ENCODE measurements around the gene GPC6. TPM values are rescaled to one million over a fixed set of nuclear protein-coding genes. Genes with fewer than 3 reads are reported as not detected.

GPC6 gene
- total RNA-seq, 1 donor from 2014 or later, result 63.0 TPM

GRCh38 chr13:93511011-93511410 lies 284.4 kb downstream of the GPC6 start:
- no peak overlapping the region for H3K4me3 Mint-ChIP-seq (ENCODE audit: unreplicated experiment)
- Histone ChIP-seq H3K27ac (ENCODE audit: low read depth, low read length) (no peak overlapping the region), H3K4me1 (ENCODE audit: insufficient read depth, low read length) (no peaks in the 10 kb centered on the region), H3K36me3 (ENCODE audit: insufficient read depth, low read length) (no peaks in the 10 kb centered on the region), H3K79me2 (ENCODE audit: insufficient read depth, low read length) (no peaks in the 10 kb centered on the region), H3K27me3 (ENCODE audit: insufficient read depth, low read length) (no peaks in the 10 kb centered on the region), H2AFZ (ENCODE audit: low read depth, low read length) (no peak overlapping the region), H3K4me2 (ENCODE audit: low read length) (no peak overlapping the region), H3K9ac (ENCODE audit: low read length) (no peak overlapping the region), H3K4me3 (ENCODE audit: insufficient read depth, low read depth, low read length) (no peak overlapping the region), H4K20me1 (ENCODE audit: insufficient read depth, low read length) (peaks cover 36% of the 10 kb centered on the region), H3K9me3 (ENCODE audit: insufficient read depth, low read depth, low read length) (no peaks in the 10 kb centered on the region)
- no peak for DNase-seq (ENCODE audit: low read depth)
- no peaks in the 10 kb centered on the region for H3K36me3 Mint-ChIP-seq (ENCODE audit: low read depth, unreplicated experiment)
- H3K4me1 Mint-ChIP-seq (ENCODE audit: low read depth, unreplicated experiment), result peaks cover 7% of the 10 kb centered on the region
- no peak overlapping the region for H3K27ac Mint-ChIP-seq (ENCODE audit: unreplicated experiment)
- H3K27me3 Mint-ChIP-seq (ENCODE audit: low read depth, unreplicated experiment), result no peaks in the 10 kb centered on the region
- no peaks in the 10 kb centered on the region for H3K9me3 Mint-ChIP-seq (ENCODE audit: unreplicated experiment)
- TF ChIP-seq CTCF (IDR thresholded peaks at IDR 0.05; ENCODE audit: insufficient read depth, low read depth, low read length) (no peak), EZH2 (IDR thresholded peaks at IDR 0.05; ENCODE audit: insufficient read depth, low read length) (no peak)
- no peak for FAIRE-seq

- Mint-ChIP-seq H3K4me3 (ENCODE audit: unreplicated experiment) (no peak overlapping the region), H3K36me3 (ENCODE audit: low read depth, unreplicated experiment) (no peaks in the 10 kb centered on the region), H3K27ac (ENCODE audit: unreplicated experiment) (no peak overlapping the region), H3K4me1 (ENCODE audit: low read depth, unreplicated experiment) (peaks cover 3% of the 10 kb centered on the region), H3K9me3 (ENCODE audit: unreplicated experiment) (no peaks in the 10 kb centered on the region), H3K27me3 (ENCODE audit: low read depth, unreplicated experiment) (no peaks in the 10 kb centered on the region)
- no peak overlapping the region for H3K4me3 ChIP-seq (ENCODE audit: insufficient read depth, low read depth, low read length)
- H2AFZ ChIP-seq (ENCODE audit: low read depth, low read length), result no peak overlapping the region
- no peak overlapping the region for H3K9ac ChIP-seq (ENCODE audit: low read length)
- H4K20me1 ChIP-seq (ENCODE audit: insufficient read depth, low read length), result peaks cover 26% of the 10 kb centered on the region
- no peaks in the 10 kb centered on the region for H3K9me3 ChIP-seq (ENCODE audit: insufficient read depth, low read depth, low read length)
- H3K4me1 ChIP-seq (ENCODE audit: insufficient read depth, low read length), result no peaks in the 10 kb centered on the region
- no peaks in the 10 kb centered on the region for H3K79me2 ChIP-seq (ENCODE audit: insufficient read depth, low read length)
- no peak for FAIRE-seq
- H3K27ac ChIP-seq (ENCODE audit: low read depth, low read length), result no peak overlapping the region
- no peaks in the 10 kb centered on the region for H3K36me3 ChIP-seq (ENCODE audit: insufficient read depth, low read length)
- no peak for DNase-seq (ENCODE audit: low read depth)
- no peak overlapping the region for H3K4me2 ChIP-seq (ENCODE audit: low read length)
- H3K27me3 ChIP-seq (ENCODE audit: insufficient read depth, low read length), result no peaks in the 10 kb centered on the region
- no peak for TF ChIP-seq CTCF (IDR thresholded peaks at IDR 0.05; ENCODE audit: insufficient read depth, low read depth, low read length)
- TF ChIP-seq EZH2 (IDR thresholded peaks at IDR 0.05; ENCODE audit: insufficient read depth, low read length), result no peak
Measured at GRCh38 chr13:93515267-93515666, 288.7 kb downstream of the GPC6 start.

GRCh38 chr13:93517658-93518057 lies 291.1 kb downstream of the GPC6 start:
- Histone ChIP-seq H3K4me2 (ENCODE audit: low read length) (no peak overlapping the region), H3K79me2 (ENCODE audit: insufficient read depth, low read length) (no peaks in the 10 kb centered on the region), H3K27ac (ENCODE audit: low read depth, low read length) (no peak overlapping the region), H3K9ac (ENCODE audit: low read length) (no peak overlapping the region), H4K20me1 (ENCODE audit: insufficient read depth, low read length) (peaks cover 21% of the 10 kb centered on the region), H3K9me3 (ENCODE audit: insufficient read depth, low read depth, low read length) (no peaks in the 10 kb centered on the region), H3K4me1 (ENCODE audit: insufficient read depth, low read length) (no peaks in the 10 kb centered on the region), H2AFZ (ENCODE audit: low read depth, low read length) (no peak overlapping the region), H3K4me3 (ENCODE audit: insufficient read depth, low read depth, low read length) (no peak overlapping the region), H3K36me3 (ENCODE audit: insufficient read depth, low read length) (no peaks in the 10 kb centered on the region), H3K27me3 (ENCODE audit: insufficient read depth, low read length) (no peaks in the 10 kb centered on the region)
- Mint-ChIP-seq H3K4me1 (ENCODE audit: low read depth, unreplicated experiment) (peaks cover 5% of the 10 kb centered on the region), H3K36me3 (ENCODE audit: low read depth, unreplicated experiment) (no peaks in the 10 kb centered on the region), H3K27me3 (ENCODE audit: low read depth, unreplicated experiment) (no peaks in the 10 kb centered on the region), H3K27ac (ENCODE audit: unreplicated experiment) (no peak overlapping the region), H3K9me3 (ENCODE audit: unreplicated experiment) (no peaks in the 10 kb centered on the region), H3K4me3 (ENCODE audit: unreplicated experiment) (no peak overlapping the region)
- DNase-seq (ENCODE audit: low read depth), result no peak
- FAIRE-seq, result no peak
- no peak for TF ChIP-seq EZH2 (IDR thresholded peaks at IDR 0.05; ENCODE audit: insufficient read depth, low read length)
- no peak for TF ChIP-seq CTCF (IDR thresholded peaks at IDR 0.05; ENCODE audit: insufficient read depth, low read depth, low read length)

Measured in astrocyte (in vitro differentiated cells and primary cell).